HG03520 (cell line): ENCODE measurements around the gene LBX2.

ENCODE experiments used
- ATAC-seq: cut with Tn5 transposase; IDR thresholded peaks from one replicate; pipeline ENCODE4 v1.9.1; 2021; ENCODE audit warnings: mild to moderate bottlenecking, moderate library complexity; ENCODE audit not compliant: unreplicated experiment

LBX2 gene, protein sequence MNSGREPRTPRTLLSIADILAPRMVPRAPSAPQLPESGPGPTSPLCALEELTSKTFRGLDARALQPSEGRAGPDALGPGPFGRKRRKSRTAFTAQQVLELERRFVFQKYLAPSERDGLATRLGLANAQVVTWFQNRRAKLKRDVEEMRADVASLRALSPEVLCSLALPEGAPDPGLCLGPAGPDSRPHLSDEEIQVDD

DNA sequence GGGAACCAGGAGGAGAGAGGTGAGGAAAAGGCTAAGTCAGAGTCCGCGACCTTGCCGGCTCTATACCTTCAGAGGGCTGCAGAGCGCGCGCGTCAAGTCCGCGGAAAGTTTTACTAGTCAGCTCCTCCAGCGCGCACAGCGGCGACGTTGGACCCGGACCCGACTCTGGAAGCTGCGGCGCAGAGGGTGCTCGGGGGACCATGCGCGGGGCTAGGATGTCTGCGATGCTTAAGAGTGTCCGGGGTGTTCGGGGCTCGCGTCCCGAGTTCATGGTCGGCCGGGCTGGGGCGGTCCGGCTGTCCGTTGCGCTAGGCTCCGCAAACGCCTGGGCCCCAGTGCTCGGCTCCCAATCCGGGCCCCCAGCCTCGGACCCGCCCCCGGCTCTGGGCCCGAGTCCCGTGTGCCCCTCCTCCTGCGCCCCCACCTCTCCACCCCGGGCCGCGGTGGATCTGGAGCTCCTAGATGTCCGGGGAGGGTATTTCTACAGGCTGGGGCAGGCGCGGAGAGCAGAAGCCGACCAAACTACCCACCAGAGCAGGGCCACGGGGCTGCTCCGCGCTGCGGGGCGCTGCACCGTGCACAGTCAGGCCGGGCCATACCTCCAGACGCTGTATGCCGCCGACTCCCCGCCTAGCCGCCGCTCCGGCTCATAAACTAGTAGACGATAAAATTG is at the start of gene LBX2:
TSS of gene LBX2 (minus strand) at position 337 of the 673 bp plus-strand sequence. CDS start at position 271, 66 bp downstream.
- no peak for ATAC-seq

DNA sequence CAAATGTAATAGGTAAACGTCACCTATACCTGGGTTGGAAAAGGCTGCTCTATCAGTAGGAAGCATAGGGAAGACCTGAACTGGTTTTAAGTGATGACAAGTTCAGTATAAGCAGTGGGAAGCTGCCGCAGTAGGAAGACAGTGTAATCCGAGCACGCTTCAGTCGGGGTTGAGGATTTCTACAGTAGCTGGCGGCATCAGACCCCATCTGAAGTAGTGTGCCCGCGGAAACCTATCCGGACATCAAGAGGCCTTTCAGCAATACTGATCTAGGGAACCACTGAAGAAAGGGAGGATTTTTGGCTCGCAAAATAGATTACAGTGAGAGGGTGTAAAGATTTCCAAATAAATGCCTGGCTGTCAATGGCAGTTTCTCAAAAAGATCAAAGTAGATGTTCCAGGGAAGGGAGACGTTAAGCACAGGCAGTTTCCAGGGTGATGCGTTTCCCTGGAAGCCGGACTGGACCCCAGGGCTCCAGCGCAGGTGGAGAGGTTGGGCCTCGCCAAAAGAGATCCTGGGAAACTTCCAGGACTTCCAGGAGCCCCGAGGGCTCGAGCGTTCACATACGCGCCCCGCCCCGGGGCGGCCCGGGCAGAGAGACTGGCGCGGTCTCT is 49.0 kb upstream of the LBX2 start:
- no peak for ATAC-seq

DNA sequence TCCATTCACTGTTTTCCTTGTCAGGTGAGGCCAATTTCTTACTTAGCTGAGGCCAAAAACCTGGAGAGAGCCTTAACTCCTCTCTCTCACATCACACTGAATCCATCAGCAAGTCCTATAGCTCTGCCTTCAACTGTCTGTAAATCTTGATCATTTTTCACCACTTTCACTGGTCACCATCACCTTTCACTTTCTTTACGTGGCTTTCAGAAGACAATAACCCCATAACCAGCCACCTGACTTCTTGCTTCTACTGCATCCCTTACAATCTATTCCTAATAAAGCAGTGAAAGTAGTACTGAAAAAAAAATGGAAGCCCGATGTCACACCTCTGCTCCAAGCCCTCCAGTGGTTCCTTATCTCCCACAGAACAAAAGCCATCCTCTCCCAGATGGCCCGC is 46.6 kb upstream of the LBX2 start:
- no peak for ATAC-seq

DNA sequence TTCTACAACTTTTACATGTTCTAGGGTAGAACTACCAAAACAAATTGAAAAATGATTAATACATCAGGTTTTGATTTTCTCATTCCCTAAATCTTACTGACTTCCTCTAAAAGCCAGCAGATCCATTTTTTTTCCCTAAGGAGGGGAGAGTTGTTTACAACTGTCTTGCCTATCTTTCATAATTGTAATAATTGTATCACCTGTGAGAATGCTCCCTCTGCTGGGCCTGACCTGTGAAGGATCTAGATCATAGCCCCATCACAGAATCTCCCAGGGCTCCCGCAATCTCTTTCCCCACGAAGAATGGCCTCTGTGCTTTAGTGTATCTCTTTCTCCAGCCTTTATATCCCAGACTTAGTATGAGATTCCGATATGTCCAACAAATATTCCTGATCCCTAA is 45.2 kb upstream of the LBX2 start:
- no peak for ATAC-seq

DNA sequence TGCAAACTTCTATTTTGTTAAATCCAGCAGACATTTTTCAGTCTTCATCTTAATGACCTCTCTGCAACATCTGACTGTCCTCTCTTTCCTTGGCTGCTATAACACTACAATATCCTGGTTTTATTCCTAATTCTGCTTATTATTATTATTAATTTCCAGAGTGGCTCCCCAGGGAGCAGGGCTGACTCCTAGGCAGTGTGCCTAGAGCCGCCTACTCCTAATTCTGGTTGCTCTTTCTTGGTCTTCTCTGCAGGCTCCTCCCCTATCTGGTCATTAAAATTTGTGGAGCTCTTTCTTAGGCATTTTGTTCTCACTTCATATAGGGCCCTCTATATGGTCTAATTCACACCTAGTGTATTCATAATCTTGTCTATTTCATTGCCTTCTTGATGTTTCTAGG is 43.6 kb upstream of the LBX2 start:
- ATAC-seq = no peak

DNA sequence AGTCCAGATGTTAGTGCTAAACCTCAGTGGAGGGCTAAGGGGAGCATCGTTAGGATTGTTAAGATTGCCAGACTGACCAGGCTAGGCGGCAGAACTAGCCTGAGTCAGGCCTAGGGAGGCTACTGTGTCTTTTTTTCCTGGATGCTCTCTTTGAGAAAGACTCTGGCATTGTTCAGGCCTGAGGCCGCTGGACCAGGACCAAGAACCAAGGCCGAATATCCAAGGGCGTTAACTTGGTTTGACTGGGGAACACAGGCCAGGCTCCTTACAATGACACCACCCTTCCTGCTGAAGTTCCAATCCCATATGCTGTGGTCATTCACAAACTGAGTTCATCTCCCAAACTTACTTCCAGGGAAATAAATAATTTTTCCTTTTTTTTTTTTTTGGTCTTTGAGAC is 40.9 kb upstream of the LBX2 start:
- no peak for ATAC-seq

DNA sequence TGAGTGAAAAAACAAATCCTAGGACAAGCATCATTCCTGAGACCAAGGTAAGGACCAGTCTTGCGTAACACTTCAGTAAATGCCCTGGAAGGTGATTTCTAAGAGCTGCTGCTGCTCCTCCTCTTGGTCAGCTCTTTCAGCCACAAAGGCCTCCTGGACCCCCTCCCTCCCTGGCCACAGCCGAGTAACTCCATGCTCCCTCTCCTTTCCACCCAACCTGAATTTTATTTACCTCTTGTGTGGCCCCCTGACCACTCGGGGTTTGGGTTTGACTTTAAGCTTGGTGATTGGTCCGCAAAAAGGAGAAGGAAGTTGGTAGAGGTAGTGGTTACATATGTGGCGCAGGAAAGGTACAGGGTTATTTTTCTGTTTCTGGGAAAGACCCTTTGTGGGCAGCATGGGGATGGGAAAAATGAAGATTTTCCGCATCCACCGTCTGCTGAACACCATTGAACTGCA is 39.5 kb upstream of the LBX2 start:
- no peak for ATAC-seq

DNA sequence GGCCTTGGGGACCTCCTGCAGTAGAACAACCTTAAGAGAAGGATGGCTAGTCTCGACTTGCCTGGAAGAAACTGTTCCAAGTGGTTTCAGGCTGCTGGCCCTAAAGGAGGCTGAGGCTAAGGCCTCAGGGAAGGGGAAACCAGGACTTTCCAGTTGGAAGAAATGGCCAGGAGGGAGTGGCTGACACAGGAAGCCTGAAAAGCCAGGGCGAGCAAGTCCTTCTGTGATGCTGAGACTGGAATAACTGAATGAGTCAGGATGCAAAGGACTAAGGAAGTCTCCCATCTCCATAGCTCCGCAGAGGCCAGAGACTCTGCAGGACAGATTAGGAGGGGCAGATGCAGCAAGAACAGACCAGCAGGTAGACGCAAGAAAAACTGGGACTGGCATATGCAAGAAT is 37.7 kb upstream of the LBX2 start:
- no peak for ATAC-seq

DNA sequence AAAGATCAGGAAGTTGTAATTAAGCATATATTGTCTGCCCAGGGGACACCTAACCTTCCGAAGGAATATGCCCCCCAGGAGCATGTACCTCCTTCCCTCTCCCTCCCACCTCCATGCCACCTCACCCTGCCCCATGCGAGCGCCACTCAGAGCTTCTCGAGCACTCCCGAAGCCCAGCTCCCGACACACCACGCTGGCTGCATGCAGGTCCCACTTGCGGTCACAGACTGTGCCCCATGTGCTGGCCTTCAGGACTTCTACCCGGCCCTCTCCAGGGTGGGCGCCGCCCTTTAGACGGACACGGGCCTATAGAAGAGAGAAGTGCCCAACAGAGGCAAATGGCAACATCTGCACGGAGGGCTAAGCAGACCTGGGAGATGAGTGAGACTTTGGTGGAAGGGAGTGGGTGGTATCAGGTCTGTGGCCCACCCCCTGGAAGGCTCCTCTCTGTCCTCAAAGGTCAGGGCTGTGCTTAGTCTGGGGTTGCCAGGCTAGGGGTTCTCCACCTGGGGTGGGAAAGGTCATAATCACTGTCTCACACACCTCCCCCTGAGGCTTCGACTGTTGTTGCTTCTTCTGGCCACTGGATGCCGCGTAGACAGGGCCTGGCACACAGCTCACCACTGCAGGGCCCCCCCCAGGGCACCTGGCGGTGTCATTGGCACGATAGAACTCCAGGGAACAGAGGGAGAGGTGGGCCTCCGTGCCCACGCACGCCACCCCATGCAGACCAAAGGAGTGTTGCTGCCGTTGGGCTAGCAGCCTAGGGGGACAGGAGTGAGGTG is 37.0 kb upstream of the LBX2 start:
- ATAC-seq = no peak

DNA sequence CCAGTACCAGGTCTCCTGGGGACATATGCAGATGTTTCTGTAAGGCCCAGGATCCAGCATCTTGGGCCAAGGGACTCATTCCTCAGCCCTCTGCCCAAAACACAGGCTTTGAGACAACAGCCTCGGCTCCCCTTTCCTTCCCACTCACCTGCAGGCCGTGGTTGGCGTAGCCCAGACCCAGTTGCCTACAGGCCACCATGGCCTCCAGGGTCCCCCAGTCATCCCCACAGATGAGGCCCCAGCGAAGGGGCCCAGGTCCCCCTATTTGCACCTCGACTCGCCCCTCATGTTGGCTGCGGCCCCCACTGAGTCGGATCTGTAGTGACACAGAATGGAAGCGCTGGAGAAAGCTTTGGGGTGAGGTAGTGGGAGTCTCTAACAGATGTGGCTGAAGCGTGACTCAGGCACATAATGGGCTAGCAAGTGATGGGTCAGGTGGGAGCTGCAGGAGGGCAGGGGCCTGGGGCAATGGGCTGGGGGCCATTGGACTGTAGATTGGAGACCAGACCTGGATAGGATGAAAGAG is 36.1 kb upstream of the LBX2 start:
- ATAC-seq = no peak

DNA sequence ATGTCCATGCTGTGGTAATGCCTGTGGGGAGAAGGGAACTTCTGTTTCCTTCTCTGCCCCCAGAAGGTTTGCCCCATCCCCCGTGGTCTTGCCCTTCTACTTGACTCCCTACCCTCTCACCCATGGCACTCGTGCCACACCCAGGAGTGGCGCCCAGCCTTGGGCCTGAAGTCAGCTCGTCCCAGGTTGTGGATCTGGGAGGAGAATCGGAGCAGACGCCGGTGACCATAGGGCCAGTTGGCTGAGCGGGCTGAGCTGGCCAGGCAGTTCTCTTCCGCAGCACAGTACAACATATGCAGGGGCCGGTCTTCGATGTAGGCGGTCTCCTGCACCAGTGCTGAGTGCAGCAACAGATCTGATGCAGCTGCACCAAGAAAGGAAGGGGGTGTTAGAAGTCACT is 35.0 kb upstream of the LBX2 start:
- ATAC-seq = no peak

DNA sequence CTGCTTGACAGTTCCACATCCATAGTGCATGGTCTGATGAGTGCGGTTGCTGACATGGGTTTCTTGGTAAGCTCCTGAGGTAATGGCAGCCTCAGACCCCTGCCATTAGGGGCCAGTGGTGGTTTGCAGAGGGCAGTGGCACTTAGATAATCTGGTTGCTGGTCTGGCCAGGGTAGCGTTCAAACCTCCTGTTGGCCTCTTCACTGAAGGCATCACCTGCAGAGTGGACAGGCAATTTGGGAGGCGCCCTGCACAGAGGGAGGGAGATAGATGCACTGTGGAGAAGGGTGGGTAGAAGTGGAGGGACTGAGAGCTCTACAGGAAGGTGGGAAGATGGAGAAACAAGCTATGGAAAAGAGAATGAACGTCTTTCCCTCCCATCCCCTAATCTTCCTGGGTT is 34.1 kb upstream of the LBX2 start:
- ATAC-seq = no peak

DNA sequence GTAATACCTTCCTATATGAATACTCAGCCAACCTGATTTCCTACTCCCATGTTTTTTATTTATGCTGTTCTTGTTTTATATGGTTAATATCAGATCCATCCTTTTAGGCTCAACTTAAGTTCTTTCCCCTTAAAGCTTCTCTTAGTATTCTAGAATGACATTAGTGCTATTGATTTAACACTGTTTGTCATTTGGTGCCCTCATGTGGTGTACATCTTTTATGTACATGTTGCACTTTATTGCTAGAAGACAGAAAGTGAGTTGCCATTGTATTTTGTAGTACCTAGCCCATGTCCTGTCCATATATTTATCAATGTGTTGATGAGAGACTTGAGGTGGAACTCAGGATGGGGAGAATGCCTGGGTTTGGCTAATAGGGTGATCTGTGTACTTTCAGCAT is 32.8 kb upstream of the LBX2 start:
- ATAC-seq = no peak

DNA sequence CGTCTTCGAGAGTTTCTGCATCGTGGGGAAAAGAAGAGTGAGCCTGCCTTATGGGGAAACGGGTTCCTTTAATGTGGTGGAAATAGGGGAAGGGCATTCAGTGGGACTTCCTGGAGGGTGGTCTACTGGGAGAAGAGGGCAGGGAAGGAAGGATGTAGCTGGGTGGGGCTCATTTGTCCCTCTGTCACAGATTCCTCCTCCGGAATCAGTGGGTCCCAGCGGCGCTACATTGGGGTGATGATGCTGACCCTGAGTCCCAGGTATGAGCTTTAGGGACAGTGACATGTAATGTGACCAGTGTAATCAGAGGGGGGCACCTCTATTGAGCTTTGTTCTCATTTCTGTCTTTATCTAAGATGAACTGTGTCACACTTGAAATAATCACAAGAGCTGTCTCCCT is 32.3 kb upstream of the LBX2 start:
- no peak for ATAC-seq

DNA sequence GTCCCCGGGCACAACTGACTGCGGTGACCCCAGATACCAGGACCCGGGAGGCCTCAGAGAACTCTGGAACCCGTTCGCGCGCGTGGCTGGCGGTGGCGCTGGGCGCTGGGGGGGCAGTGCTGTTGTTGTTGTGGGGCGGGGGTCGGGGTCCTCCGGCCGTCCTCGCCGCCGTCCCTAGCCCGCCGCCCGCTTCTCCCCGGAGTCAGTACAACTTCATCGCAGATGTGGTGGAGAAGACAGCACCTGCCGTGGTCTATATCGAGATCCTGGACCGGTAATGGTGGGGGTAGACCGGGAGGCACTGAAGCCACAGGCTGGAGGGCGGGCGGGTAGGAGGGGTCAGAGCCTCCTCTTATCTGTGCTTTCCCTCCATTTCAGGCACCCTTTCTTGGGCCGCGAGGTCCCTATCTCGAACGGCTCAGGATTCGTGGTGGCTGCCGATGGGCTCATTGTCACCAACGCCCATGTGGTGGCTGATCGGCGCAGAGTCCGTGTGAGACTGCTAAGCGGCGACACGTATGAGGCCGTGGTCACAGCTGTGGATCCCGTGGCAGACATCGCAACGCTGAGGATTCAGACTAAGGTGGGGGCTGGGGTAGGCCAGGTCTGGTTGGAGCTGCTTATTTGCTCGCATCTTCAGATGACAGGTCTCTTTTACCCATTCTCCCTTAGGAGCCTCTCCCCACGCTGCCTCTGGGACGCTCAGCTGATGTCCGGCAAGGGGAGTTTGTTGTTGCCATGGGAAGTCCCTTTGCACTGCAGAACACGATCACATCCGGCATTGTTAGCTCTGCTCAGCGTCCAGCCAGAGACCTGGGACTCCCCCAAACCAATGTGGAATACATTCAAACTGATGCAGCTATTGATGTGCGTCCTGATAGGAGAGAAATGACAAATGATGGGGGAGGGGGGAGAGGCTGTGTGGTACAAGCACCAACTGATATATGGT is 31.1 kb upstream of the LBX2 start:
- ATAC-seq = no peak

DNA sequence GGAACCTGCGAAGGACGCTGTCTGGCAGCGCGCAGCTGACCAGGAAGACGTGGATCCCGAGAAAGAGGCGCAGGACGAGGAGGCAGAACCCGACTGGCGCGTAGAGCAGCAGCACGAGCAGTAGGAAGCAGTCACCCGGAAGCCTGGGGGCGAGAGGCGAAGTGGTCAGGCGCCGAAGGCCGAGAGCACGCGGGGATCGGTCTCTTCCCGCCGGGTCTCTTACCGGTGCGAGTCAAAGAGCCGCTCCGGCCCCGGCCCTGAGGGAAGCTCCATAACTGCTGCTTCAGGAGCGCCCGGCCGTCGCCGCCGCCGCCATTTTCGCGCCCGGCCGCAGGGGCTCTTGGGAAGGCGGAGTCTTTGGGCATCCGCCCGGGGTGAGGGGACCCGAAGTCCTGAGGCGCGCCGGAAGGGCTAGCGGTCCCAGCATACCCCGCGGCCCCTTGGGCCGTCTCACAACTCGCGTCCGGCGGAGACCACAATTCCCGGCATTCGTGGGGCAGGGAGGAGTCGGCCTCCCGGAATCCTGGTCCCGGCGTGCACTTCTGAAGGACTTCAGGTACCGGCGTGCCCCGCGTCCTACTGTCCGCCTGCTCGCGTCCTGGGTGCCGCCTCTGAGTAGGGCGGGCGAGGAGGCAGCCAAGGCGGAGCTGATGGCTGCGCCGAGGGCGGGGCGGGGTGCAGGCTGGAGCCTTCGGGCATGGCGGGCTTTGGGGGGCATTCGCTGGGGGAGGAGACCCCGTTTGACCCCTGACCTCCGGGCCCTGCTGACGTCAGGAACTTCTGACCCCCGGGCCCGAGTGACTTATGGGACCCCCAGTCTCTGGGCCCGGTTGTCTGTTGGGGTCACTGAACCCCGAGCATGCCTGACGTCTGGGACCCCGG is 30.2 kb upstream of the LBX2 start, which contains the start of the genes AUP1 and HTRA2:
TSS of gene AUP1 (minus strand) at position 350 of the 882 bp plus-strand sequence. CDS start at position 273, 77 bp downstream.
TSS of gene HTRA2 (plus strand) at position 577 of the 882 bp plus-strand sequence. CDS start at position 651, 74 bp downstream.
- ATAC-seq = peak; percentile 77

DNA sequence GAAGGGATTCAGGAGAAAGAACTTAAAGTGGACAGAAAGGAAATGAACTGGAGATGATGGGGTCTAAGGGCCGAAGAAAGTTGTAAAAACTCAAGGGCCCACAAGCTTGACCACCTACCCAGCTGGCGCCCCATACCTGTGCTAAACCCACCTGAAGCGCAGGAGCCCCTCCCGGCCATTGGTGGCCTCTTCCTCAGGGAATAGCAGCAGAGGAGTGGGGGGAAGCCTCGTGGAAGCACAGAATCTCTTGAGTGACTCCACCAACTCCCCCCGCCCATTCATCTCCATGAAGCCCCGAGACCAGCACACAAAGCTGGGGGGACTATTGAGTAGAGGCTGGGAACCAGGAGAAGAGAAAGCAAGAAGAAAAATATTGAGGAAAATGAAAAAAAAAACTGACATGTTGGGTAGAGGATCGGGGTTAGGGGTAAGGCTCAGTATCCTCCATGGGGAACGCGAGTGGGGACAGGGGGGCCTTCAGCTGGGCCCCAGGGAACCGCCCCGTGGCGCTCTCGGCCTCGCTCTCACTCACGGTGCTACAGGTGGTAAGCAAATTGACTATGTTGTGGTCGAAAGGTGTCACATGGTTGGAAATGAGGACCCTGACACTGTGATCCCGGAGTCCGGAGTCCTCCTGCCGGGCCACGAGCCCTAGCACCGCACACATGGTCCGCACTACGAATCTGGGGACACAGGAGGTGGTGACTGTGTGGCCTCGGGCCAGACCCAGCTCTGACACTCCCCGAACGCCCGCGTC is 29.4 kb upstream of the LBX2 start:
- peak; percentile 3 for ATAC-seq

DNA sequence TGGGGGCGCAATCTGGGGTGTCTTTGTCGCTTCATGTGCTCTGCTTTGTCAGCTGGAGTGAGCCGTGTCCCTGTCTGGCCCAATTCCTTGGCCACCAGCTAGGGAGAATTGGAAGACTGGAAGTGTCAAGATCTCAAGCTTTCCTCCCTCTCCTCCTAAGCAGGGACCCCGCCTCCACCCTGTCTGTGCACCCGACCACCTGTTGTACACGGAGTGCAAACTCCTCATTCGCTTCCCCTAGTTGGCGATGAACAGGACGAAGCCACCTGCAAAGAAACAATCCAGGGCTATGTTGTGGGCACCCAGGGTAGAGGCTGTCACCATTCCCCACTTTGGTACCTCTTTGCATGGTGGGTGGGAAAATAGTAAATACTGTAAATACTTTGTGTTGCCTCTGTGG is 28.3 kb upstream of the LBX2 start:
- no peak for ATAC-seq
